Adipocyte (in vitro differentiated cells): Measurements from ENCODE around the gene L3MBTL4.

ENCODE experiments used
- DNase-seq: peaks from one replicate; pipeline ENCODE4 v3.0.0-alpha.2; 2015; ENCODE audit warnings: low read depth
- H3K27me3 ChIP-seq: replicated peaks from 2 replicates; pipeline ENCODE4 v1.7.0; 2013; ENCODE audit warnings: mild to moderate bottlenecking, low read length, moderate library complexity; ENCODE audit not compliant: control insufficient read depth, insufficient read depth
- H3K36me3 ChIP-seq: 2 replicates; pipeline ENCODE4 v1.7.0; 2013; ENCODE audit warnings: low read length, mild to moderate bottlenecking, moderate library complexity; ENCODE audit not compliant: control insufficient read depth, insufficient read depth, severe bottlenecking
- H3K4me1 ChIP-seq: 2 replicates; pipeline ENCODE4 v1.7.0; 2013; ENCODE audit warnings: mild to moderate bottlenecking, low read length, moderate library complexity; ENCODE audit not compliant: control insufficient read depth, insufficient read depth
- H3K4me3 ChIP-seq: 2 replicates; pipeline ENCODE4 v1.7.0; 2013; ENCODE audit warnings: mild to moderate bottlenecking, low read length, moderate library complexity
- H3K9ac ChIP-seq: 2 replicates; pipeline ENCODE4 v1.7.0; 2013; ENCODE audit warnings: mild to moderate bottlenecking, low read length, moderate library complexity
- H3K9me3 ChIP-seq: 2 replicates; pipeline ENCODE4 v1.7.0; 2013; ENCODE audit warnings: mild to moderate bottlenecking, low read length, moderate library complexity; ENCODE audit not compliant: control insufficient read depth

The L3MBTL4 gene

DNA sequence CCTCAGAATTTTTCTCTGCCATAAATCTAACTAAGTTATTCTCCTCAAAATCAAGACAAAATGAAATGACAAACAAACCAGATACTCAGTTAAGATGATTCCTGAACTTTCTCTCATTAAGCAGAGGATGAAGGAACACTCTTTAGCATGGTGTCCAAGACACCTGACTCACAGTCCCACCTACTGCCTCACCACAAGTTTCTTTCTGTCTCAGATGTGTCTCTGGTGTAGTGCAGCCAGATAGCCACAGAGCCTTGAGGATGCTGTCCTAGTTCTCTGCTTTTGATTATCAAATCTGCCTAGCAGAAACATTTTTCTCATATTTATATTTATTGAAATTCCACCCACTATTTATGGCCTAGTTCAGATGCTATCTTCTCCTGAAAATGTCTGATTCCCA, 415.8 kb downstream of the L3MBTL4 start:
- H3K27me3 ChIP-seq, result no peaks in the 10 kb centered on the region
- DNase-seq, result no peak
- H3K4me1 ChIP-seq, result no peaks in the 10 kb centered on the region
- H3K9me3 ChIP-seq, result peaks cover 7% of the 10 kb centered on the region
- no peak overlapping the region for H3K9ac ChIP-seq
- no peak overlapping the region for H3K4me3 ChIP-seq
- no peaks in the 10 kb centered on the region for H3K36me3 ChIP-seq

DNA sequence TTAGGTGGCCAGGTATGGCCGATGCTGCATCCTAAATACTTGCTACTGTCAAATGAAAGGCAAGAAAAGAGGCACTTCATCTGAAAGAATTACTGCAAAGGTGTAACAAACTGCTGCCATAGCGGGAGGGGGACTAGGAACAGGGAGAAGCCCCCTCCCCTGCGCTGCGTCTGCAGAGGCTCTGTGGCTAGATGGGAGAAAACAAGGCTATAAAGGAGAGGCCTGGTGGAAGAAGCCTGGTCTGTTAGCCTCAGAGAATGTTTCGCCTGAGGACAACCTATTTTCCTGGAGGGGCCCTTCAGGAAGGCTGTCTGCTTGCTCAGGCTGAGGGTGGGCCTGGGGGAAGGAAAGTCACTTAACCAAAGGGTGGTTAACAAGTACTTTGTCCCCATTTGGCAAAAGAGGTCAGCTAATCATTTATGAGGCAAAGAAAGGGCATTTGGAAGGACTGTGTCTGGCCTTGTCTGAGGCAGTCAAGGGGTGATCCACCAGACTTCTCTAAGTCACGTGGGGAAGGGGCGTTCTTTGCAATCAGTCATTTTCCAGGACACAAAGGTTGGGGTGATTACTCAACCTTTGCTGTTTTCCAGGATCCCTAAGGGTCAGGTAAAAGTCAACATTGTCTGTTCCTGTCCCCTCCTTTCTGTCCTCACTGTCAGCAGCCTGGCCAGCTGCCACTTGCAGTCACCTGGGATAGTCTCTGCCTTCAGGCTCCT, 416.4 kb downstream of the L3MBTL4 start:
- Histone ChIP-seq H3K27me3 (no peaks in the 10 kb centered on the region), H3K4me1 (no peaks in the 10 kb centered on the region), H3K4me3 (no peak overlapping the region), H3K36me3 (no peaks in the 10 kb centered on the region), H3K9ac (no peak overlapping the region), H3K9me3 (peaks cover 7% of the 10 kb centered on the region)
- DNase-seq, result no peak

DNA sequence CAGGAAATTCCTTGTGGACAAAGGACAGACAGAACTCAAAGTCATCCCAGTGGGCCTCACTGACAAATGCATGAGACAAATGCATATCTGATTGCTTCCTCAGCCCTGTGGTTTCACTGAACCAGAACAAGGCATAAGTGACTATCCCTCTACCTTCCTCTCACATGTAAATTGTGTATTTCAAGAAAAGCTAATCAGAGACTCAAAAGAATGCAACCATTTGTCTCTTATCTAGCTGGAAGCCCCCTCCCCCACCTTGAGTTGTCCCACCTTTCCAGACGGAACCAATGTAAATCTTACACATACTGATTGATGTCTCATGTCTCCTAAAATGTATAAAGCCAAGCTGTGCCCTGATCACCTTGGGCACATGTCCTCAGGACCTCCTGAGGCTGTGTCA, 417.4 kb downstream of the L3MBTL4 start:
- Histone ChIP-seq H3K27me3 (no peaks in the 10 kb centered on the region), H3K4me3 (no peak overlapping the region), H3K9ac (no peak overlapping the region), H3K36me3 (no peaks in the 10 kb centered on the region), H3K4me1 (no peaks in the 10 kb centered on the region), H3K9me3 (peaks cover 7% of the 10 kb centered on the region)
- DNase-seq, result no peak

DNA sequence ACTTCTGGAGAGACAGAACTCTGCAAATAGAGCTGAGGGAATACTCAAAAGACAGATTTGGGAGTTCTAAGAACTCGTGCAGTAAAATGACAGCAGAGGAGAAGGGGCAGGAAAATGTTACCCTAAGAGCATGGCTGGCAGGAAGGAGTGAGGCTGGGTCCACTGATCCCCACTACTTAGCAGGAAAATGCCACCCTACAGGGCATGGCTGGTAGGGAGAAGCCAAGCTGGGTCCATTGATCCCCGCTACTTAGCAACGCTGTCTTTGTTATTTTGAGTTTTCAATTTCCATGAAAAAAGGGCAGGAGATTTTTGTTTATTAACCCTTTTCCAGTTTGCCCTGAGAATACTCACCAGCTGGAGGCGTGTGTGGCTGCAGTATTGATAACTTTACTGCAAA, 419.1 kb downstream of the L3MBTL4 start:
- H3K36me3 ChIP-seq, result no peaks in the 10 kb centered on the region
- no peaks in the 10 kb centered on the region for H3K4me1 ChIP-seq
- DNase-seq, result no peak
- H3K4me3 ChIP-seq, result no peak overlapping the region
- peaks cover 7% of the 10 kb centered on the region for H3K9me3 ChIP-seq
- H3K27me3 ChIP-seq, result no peaks in the 10 kb centered on the region
- no peak overlapping the region for H3K9ac ChIP-seq

DNA sequence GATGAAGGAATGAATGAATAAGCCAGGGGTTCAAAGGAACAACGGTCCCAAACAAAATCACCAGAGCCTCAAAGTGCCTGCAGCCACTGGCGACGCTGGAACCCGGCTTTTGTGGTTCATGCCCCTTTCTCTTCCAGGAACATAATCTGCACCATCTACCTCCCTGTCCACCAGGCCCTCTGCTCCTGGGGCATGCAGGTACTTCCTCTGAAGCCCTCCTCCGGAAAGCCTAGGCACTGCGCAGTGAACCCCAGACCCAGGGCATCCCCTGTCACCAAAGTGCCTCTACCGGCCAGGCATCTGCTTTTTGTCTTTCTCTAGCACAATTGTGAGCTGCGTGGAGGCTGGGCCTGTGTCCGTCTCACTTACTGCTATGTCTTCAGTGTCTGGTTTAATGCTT, 420.8 kb downstream of the L3MBTL4 start:
- H3K27me3 ChIP-seq, result no peaks in the 10 kb centered on the region
- H3K4me1 ChIP-seq, result no peaks in the 10 kb centered on the region
- H3K9me3 ChIP-seq, result no peaks in the 10 kb centered on the region
- DNase-seq, result no peak
- H3K36me3 ChIP-seq, result no peaks in the 10 kb centered on the region
- no peak overlapping the region for H3K4me3 ChIP-seq
- no peak overlapping the region for H3K9ac ChIP-seq

DNA sequence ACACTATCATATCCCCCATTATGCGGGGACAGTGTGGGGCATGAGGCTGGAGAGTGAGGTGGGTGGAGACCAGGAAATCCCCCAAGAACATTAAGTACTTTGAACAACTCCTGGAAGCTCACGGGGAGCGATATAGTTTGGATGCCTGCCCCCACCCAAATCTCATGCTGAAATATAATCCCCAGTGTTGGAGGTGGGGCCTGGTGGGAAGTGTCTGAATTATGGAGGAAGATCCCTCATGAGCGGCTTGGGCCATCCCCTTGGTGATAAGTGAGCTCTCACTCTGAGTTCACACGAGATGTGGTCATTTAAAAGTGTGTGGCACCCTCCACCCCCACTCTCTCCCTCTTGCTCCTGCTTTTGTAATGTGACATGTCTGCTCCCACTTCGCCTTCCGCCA, 422.3 kb downstream of the L3MBTL4 start:
- no peaks in the 10 kb centered on the region for H3K27me3 ChIP-seq
- no peak for DNase-seq
- no peaks in the 10 kb centered on the region for H3K4me1 ChIP-seq
- no peaks in the 10 kb centered on the region for H3K9me3 ChIP-seq
- H3K9ac ChIP-seq, result no peak overlapping the region
- no peaks in the 10 kb centered on the region for H3K36me3 ChIP-seq
- no peak overlapping the region for H3K4me3 ChIP-seq

DNA sequence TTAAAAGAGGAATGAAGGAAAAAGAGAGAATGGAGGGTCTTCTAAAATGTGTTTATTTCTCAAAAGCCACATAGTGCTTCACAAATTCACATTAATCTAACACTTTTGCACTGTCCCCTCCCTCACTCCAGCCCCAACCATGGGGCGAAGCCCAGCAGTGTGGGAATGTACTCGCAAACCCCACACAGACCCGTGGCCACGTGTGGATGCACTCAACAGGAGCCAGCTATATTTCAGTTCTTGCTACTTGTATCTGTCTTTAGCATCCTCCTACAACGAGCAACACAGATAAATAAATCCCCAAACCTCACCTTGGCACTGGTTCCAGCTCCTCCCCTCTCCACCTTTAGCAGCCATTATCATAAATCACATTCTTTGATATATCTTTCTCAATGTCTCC, 427.5 kb downstream of the L3MBTL4 start:
- DNase-seq, result no peak
- H3K9ac ChIP-seq, result no peak overlapping the region
- no peaks in the 10 kb centered on the region for H3K9me3 ChIP-seq
- no peak overlapping the region for H3K4me3 ChIP-seq
- no peaks in the 10 kb centered on the region for H3K27me3 ChIP-seq
- no peaks in the 10 kb centered on the region for H3K36me3 ChIP-seq
- no peaks in the 10 kb centered on the region for H3K4me1 ChIP-seq

DNA sequence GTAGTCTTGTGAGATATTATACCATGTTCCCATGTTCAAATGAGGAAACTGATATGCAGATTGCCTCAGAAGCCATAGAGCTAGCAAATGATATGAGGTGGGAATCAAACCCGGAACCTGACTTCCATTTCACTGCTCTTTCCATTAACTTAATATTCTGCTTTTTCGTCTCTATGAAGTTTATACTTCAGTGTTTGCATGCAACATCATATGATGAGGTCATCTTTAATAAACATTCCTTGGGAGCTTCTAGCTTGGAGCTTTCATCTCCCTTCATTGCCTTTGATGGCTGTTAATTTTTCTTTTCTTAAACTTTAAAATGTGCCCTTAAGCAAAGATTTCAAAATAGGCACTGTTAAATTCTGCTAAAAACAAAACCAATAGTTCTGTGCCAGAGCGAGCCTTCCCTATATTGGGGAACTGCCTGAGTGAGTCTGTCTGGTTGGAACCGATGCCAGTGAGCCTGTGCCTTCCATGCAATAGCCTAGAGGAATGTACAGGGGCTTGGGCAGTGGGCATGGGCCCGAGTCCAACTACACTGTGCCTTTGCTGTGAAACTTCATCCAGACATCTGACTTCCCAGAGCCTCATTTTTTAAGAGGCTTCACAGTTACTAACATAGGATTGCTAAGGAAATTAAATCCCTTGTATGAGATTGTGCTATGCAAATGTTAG, 428.3 kb downstream of the L3MBTL4 start:
- Histone ChIP-seq H3K4me1 (no peaks in the 10 kb centered on the region), H3K27me3 (no peaks in the 10 kb centered on the region), H3K9ac (no peak overlapping the region), H3K4me3 (no peak overlapping the region), H3K9me3 (no peaks in the 10 kb centered on the region), H3K36me3 (no peaks in the 10 kb centered on the region)
- peak; percentile 18 for DNase-seq

DNA sequence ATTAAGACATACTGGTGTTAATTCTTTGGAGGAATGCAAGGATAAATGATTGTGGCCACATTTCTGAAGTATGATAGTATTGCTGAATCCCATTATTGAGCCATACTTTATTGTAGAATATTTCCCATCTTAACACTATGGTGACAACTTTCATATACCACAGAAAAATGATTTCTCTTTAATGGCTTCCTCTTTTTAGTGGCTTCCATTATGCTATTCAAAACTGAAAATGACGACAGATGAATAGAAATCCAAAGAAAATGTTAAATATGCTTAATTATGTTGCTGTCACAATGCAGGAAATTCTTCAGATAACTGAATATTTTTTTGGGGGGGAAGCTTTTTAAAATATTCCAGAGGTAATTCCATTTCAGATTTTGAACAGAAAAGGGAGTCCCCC, 430.5 kb downstream of the L3MBTL4 start:
- Histone ChIP-seq H3K9me3 (no peaks in the 10 kb centered on the region), H3K9ac (no peak overlapping the region), H3K4me3 (no peak overlapping the region), H3K4me1 (peaks cover 4% of the 10 kb centered on the region), H3K27me3 (no peaks in the 10 kb centered on the region), H3K36me3 (no peaks in the 10 kb centered on the region)
- no peak for DNase-seq

DNA sequence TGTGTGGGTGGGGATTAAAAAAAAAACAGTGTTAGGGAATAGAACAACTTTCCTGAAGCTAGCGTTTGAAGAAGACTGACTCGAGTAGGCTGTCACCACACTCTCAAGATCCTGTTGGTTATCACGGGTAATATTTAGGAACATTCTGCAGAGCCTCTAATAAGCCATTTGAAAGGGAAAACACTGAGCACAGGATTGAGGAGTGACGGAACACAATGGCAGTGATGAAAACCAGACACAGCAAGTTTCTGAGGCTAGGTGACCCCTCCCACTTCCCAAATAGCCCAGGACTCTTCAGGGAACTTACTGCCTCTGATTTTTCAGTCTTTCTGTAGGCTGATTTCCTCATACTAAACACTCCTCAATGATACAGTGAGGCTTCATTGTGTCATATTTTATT, 431.2 kb downstream of the L3MBTL4 start:
- H3K27me3 ChIP-seq, result no peaks in the 10 kb centered on the region
- H3K4me1 ChIP-seq, result peaks cover 5% of the 10 kb centered on the region
- H3K4me3 ChIP-seq, result no peak overlapping the region
- DNase-seq, result no peak
- no peak overlapping the region for H3K9ac ChIP-seq
- H3K9me3 ChIP-seq, result no peaks in the 10 kb centered on the region
- H3K36me3 ChIP-seq, result no peaks in the 10 kb centered on the region

DNA sequence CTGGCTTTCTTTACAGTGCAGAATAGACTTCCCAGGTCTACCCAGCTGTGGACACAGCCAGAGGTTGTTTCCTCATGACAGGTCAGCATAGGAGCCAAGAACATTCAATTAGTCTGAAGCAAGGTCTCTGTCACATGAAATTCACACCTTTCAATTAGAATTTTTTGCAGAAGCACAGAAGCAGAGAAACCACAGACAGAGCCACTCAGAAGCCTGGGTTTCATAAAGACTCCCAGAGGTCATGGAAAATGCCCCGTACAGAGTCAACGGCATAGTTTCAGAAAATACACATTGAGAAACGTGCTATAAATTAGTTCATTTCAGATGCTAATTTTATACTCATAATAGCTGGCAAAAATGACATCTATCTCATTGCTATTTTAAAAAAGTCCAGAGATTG, 432.4 kb downstream of the L3MBTL4 start:
- Histone ChIP-seq H3K4me3 (no peak overlapping the region), H3K9ac (no peak overlapping the region)
- no peak for DNase-seq

DNA sequence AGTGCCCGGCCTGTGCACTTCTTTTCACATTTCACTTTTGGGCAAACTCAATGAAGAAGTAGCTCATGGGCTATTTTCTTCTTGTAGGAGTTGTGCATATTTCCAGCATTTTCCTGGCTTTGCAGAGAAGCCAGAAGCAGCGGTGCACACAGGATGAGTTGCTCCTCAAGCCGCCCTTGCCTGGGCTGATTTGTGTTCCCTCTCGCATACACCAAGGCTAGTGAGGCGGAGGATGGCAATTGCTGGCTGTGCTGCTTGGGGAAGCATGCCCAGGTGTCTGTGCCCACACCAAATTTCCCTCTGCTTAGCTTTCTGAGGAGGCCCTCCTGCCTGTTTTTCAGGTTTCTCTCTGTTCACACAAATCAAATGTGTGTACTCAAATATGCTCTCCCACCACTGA, 434.0 kb downstream of the L3MBTL4 start:
- DNase-seq, result no peak

More for the DNA sequence above, 432.4 kb downstream of the L3MBTL4 start:
- Histone ChIP-seq H3K9me3 (no peaks in the 10 kb centered on the region), H3K27me3 (no peaks in the 10 kb centered on the region), H3K4me1 (peaks cover 5% of the 10 kb centered on the region), H3K36me3 (no peaks in the 10 kb centered on the region)

More for the DNA sequence above, 434.0 kb downstream of the L3MBTL4 start:
- Histone ChIP-seq H3K9ac (no peak overlapping the region), H3K36me3 (no peaks in the 10 kb centered on the region), H3K4me1 (peaks cover 8% of the 10 kb centered on the region), H3K4me3 (no peak overlapping the region), H3K9me3 (no peaks in the 10 kb centered on the region), H3K27me3 (no peaks in the 10 kb centered on the region)
